Thyroid gland (tissue), 4 donors: ENCODE results near the gene ANKS1A. TPM values are rescaled to one million over a fixed set of nuclear protein-coding genes. Genes with fewer than 3 reads are reported as not detected.

Experiments used
- DNase-seq, 2 donors: peaks; one replicate each; pipeline ENCODE4 v3.0.0-alpha.2; 2019
- H3K27ac ChIP-seq, 3 donors: fragments of 200-600 bp; sonication (generic); 1 replicate in 2 of 3; 2 replicates in 1 of 3; pipeline ENCODE4 v1.5.1; 2016 to 2019; ENCODE audit warnings: mild to moderate bottlenecking in 1 of 3, moderate library complexity in 1 of 3
- H3K27me3 ChIP-seq: fragments of 200-600 bp; sonication (generic); one replicate; pipeline ENCODE4 v1.5.1; 2019
- H3K36me3 ChIP-seq, 2 donors: fragments of 200-600 bp; sonication (generic); one replicate each; pipeline ENCODE4 v1.5.1; 2016 to 2019
- H3K4me1 ChIP-seq, 2 donors: fragments of 200-600 bp; sonication (generic); one replicate each; pipeline ENCODE4 v1.5.1; 2017 to 2019
- H3K4me3 ChIP-seq, 3 donors: fragments of 200-600 bp; sonication (generic); replicated peaks in 1 of 3; 1 replicate in 2 of 3; 2 replicates in 1 of 3; pipeline ENCODE4 v1.5.1; 2016; ENCODE audit warnings: mild to moderate bottlenecking in 1 of 3
- H3K9me3 ChIP-seq: fragments of 200-600 bp; sonication (generic); one replicate; pipeline ENCODE4 v1.5.1; 2017
- CTCF ChIP-seq, 6 experiments: fragments of 200-600 bp in 3 of 6; fragments of 450-650 bp in 3 of 6; sonication (generic) in 3 of 6; IDR thresholded peaks; one replicate each; pipeline ENCODE4 v1.5.1; 2016 to 2019; ENCODE audit warnings: antibody characterized with exemption in 6 of 6, mild to moderate bottlenecking in 2 of 6, inconsistent platforms in 1 of 6, moderate library complexity in 1 of 6
- POLR2A ChIP-seq, 2 donors: fragments of 450-650 bp; IDR thresholded peaks; one replicate each; pipeline ENCODE4 v1.6.1; 2017; ENCODE audit warnings: antibody characterized with exemption in 2 of 2, mild to moderate bottlenecking in 2 of 2, moderate library complexity in 1 of 2
- WGBS, 2 donors: methylation state at CpG; one replicate each; pipeline ENCODE4 v1.1.5; 2017; 5-methylcytosine and 5-hydroxymethylcytosine counted together
- intact Hi-C: fragments of 100-400 bp; cut with DNase I; formaldehyde crosslinking; loops from one replicate; pipeline ENCODE4 v1.15.1; 2023
- total RNA-seq, 4 donors: library from RNA; depleted of rRNA; stranded (reverse); fragments of >200 nt; gene quantifications; one replicate each; pipeline ENCODE4 v1.2.3, GENCODE V29; 2016

The ANKS1A gene
- total RNA-seq, 4 donors from 2014 or later, result 29.9 to 43.8 (median 34.4) TPM

GRCh38 chr6:34909320-34909883, 20.3 kb downstream of the ANKS1A start:
- Histone ChIP-seq H3K27me3 (no peaks in the 10 kb centered on the region), H3K4me1 (peaks cover 0 to 3% of the 10 kb centered on the region in 2 donors), H3K36me3 (no peaks in the 10 kb centered on the region), H3K4me3 (no peak overlapping the region), H3K9me3 (no peaks in the 10 kb centered on the region), H3K27ac (no peak overlapping the region)
- no peak for TF ChIP-seq CTCF (IDR thresholded peaks at IDR 0.05)
- no peak for TF ChIP-seq POLR2A (IDR thresholded peaks at IDR 0.05)
- intact Hi-C loops, result no loop called here
- WGBS, 2 donors, result 77 to 81% methylated on average over 6 of the region's 6 CpGs
- DNase-seq, result no peak

GRCh38 chr6:34911822-34912221, 22.8 kb downstream of the ANKS1A start:
- TF ChIP-seq CTCF (IDR thresholded peaks at IDR 0.05) (no peak), POLR2A (IDR thresholded peaks at IDR 0.05) (no peak)
- intact Hi-C loops, result no loop called here
- no peaks in the 10 kb centered on the region for H3K27me3 ChIP-seq
- no peaks in the 10 kb centered on the region for H3K9me3 ChIP-seq
- no peak for DNase-seq
- 93 to 95% methylated on average over 5 of the region's 5 CpGs for WGBS, 2 donors
- H3K36me3 ChIP-seq, result no peaks in the 10 kb centered on the region
- H3K4me1 ChIP-seq, result peaks cover 0 to 5% of the 10 kb centered on the region in 2 donors
- H3K27ac ChIP-seq, result no peak overlapping the region
- H3K4me3 ChIP-seq, result no peak overlapping the region

- no peak for TF ChIP-seq POLR2A (IDR thresholded peaks at IDR 0.05)
- no peak for TF ChIP-seq CTCF (IDR thresholded peaks at IDR 0.05)
- Histone ChIP-seq H3K36me3 (no peaks in the 10 kb centered on the region), H3K27ac (no peak overlapping the region), H3K9me3 (no peaks in the 10 kb centered on the region), H3K4me3 (no peak overlapping the region), H3K4me1 (peaks cover 9 to 13% of the 10 kb centered on the region in 2 donors), H3K27me3 (no peaks in the 10 kb centered on the region)
- intact Hi-C loops, result no loop called here
- no peak for DNase-seq
- WGBS, 2 donors, result 88 to 93% methylated on average over 3 of the region's 3 CpGs
Measured at GRCh38 chr6:34912715-34913464, 23.8 kb downstream of the ANKS1A start.

GRCh38 chr6:34914358-34914757, 25.3 kb downstream of the ANKS1A start:
- Histone ChIP-seq H3K4me1 (peaks cover 9 to 17% of the 10 kb centered on the region in 2 donors), H3K36me3 (no peaks in the 10 kb centered on the region), H3K4me3 (no peak overlapping the region), H3K27ac (no peak overlapping the region), H3K27me3 (no peaks in the 10 kb centered on the region), H3K9me3 (no peaks in the 10 kb centered on the region)
- 94 to 95% methylated on average over 4 of the region's 4 CpGs for WGBS, 2 donors
- intact Hi-C loops, result no loop called here
- TF ChIP-seq POLR2A (IDR thresholded peaks at IDR 0.05) (no peak), CTCF (IDR thresholded peaks at IDR 0.05) (no peak)
- no peak for DNase-seq

- no peaks in the 10 kb centered on the region for H3K36me3 ChIP-seq
- H3K27me3 ChIP-seq, result no peaks in the 10 kb centered on the region
- no peaks in the 10 kb centered on the region for H3K9me3 ChIP-seq
- intact Hi-C loops, result no loop called here
- no peak overlapping the region for H3K27ac ChIP-seq
- 84 to 87% methylated on average over 4 of the region's 4 CpGs for WGBS, 2 donors
- DNase-seq, result no peak
- TF ChIP-seq CTCF (IDR thresholded peaks at IDR 0.05) (no peak), POLR2A (IDR thresholded peaks at IDR 0.05) (no peak)
- peaks cover 9 to 19% of the 10 kb centered on the region in 2 donors for H3K4me1 ChIP-seq
- H3K4me3 ChIP-seq, result no peak overlapping the region
Measured at GRCh38 chr6:34916348-34916967, 27.4 kb downstream of the ANKS1A start.
